WI38 (cell line): Measurements from ENCODE around the gene GNA15.

Source experiments
- H3K4me3 ChIP-seq: 2 replicates; pipeline ENCODE4 v1.5.1; 2011; ENCODE audit warnings: low read depth, mild to moderate bottlenecking, control low read depth, low read length
- TF ChIP-seq, protein P1 (sequence below): IDR thresholded peaks from 2 replicates; pipeline ENCODE4 v1.5.1; 2012; ENCODE audit warnings: low read depth, mild to moderate bottlenecking, control low read depth, low read length

The GNA15 gene

GRCh38 chr19:3097442-3097871, 38.4 kb upstream of the GNA15 start:
- no peak overlapping the region for H3K4me3 ChIP-seq
- TF ChIP-seq, protein P1, sequence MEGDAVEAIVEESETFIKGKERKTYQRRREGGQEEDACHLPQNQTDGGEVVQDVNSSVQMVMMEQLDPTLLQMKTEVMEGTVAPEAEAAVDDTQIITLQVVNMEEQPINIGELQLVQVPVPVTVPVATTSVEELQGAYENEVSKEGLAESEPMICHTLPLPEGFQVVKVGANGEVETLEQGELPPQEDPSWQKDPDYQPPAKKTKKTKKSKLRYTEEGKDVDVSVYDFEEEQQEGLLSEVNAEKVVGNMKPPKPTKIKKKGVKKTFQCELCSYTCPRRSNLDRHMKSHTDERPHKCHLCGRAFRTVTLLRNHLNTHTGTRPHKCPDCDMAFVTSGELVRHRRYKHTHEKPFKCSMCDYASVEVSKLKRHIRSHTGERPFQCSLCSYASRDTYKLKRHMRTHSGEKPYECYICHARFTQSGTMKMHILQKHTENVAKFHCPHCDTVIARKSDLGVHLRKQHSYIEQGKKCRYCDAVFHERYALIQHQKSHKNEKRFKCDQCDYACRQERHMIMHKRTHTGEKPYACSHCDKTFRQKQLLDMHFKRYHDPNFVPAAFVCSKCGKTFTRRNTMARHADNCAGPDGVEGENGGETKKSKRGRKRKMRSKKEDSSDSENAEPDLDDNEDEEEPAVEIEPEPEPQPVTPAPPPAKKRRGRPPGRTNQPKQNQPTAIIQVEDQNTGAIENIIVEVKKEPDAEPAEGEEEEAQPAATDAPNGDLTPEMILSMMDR: no peak

DNA sequence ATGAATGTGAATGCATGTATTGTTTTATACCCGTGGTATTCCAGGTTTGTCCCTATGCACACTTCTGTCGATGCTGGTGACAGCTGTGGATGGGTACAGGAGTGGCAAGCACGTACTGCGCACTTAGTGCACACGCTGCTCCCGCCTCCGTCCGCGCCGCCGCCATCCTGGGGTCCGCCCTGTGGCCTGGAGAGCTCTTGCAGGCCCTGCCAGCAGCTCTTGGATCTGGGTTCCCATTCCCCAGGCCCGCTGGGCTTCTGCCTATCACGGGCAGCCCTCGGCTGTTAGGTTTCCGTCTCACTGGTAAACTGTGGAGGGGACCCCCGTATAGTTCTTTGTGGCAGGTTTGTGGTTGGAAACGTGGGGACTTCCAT, 37.7 kb upstream of the GNA15 start:
- TF ChIP-seq, protein P1: no peak
- H3K4me3 ChIP-seq: no peak overlapping the region

GRCh38 chr19:3098515-3099346, 37.1 kb upstream of the GNA15 start:
- H3K4me3 ChIP-seq: peak overlapping the region; percentile 20; the same call in 1 of the 2 replicates
- TF ChIP-seq, protein P1: no peak

DNA sequence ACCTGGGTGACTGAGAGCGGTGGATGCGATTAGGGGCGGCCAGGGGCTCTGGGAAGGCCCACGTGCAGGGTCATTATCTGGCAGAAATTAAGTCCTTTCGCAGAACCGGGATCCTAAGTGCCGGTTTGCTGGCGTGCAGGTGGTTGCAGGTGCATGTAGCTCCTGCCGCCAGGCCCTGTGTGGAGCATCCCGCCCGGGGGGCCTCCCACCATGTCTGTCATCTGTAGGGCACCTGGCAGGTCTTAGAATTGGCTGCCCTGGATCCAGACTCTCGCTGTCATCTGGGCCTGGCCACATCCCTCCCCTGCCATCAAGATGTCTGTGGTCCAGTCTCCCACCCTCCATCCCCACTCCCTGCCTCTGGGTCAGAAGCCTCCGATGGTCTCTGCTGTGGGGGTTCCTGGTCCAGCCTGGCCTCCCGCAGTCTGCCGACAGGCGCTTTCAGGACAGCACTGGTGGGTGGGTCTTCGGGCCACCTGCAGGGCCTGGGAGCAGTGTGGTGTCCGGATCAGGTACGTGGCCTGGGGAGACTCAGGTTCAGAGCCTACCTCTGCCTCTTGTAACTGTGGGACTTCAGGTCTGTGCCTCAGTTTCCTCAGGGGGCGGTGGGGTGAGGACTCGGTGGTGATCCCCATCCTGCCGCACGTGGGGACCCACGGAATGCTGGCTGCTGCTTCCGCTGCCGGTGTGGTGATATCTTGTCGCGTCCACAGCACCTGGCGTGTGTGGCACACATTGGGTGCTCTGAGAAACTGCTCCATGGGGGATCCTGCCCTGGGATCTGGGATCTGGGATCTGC, 36.3 kb upstream of the GNA15 start:
- TF ChIP-seq, protein P1: no peak
- H3K4me3 ChIP-seq: no peak overlapping the region

GRCh38 chr19:3100331-3100730, 35.5 kb upstream of the GNA15 start:
- TF ChIP-seq, protein P1: no peak
- no peak overlapping the region for H3K4me3 ChIP-seq

GRCh38 chr19:3100747-3101730, 34.8 kb upstream of the GNA15 start:
- TF ChIP-seq, protein P1: no peak
- no peak overlapping the region for H3K4me3 ChIP-seq
